HepG2 (cell line): ENCODE data around the gene GLCE. TPM values are rescaled to one million over a fixed set of nuclear protein-coding genes. Genes with fewer than 3 reads are reported as not detected.

Experiments used
- ATAC-seq: fragments of 200-7000 bp; cut with Tn5 transposase; 3 replicates; pipeline ENCODE4 v1.9.1; 2020; ENCODE audit warnings: mild to moderate bottlenecking, moderate library complexity
- BruUV-seq: library from RNA; stranded (reverse); fragments of 400-500 nt; replicated peaks from 2 replicates; lab custom pipeline; 2021; lab: Mats Ljungman, UMichigan
- CTCF ChIA-PET: fragments of 300-600 bp; formaldehyde crosslinking; extraction: SDS; loops from one replicate; lab custom pipeline; 2021; ENCODE audit warnings: low total read pairs, inconsistent platforms, low intra/inter-chr PET ratio; lab: Yijun Ruan, JAX
- POLR2A ChIA-PET: fragments of 350-600 bp; sonication (Branson Sonifier 250); formaldehyde crosslinking; loops from one replicate; lab custom pipeline; 2020; ENCODE audit warnings: antibody characterized with exemption, inconsistent platforms; lab: Yijun Ruan, JAX
- DNase-seq: peaks from one replicate; pipeline ENCODE4 v3.0.0-alpha.2; 2015; ENCODE audit warnings: low spot score
- FAIRE-seq: peaks from 3 replicates; lab custom pipeline; 2011; peaks lifted over from hg19 to GRCh38; lab: Jason Lieb, UNC
- H2AFZ ChIP-seq: one replicate; pipeline ENCODE4 v1.6.1; 2011; ENCODE audit warnings: low read length, inconsistent platforms
- H3K27ac ChIP-seq: fragments of 300-600 bp; 3 replicates; pipeline ENCODE4 v1.8.0; 2011; ENCODE audit warnings: mixed run types, mild to moderate bottlenecking, mixed read lengths, low read length, inconsistent platforms; ENCODE audit not compliant: insufficient read depth; ENCODE audit errors: extremely low read length
- H3K27me3 ChIP-seq, 2 experiments: fragments of 200-600 bp in 1 of 2; 2 replicates in 1 of 2; 3 replicates in 1 of 2; pipeline versions ENCODE4 v1.6.0 to v1.8.0; 2011; ENCODE audit warnings: low read length in 2 of 2, mild to moderate bottlenecking in 2 of 2, moderate library complexity in 2 of 2, inconsistent platforms in 1 of 2; ENCODE audit not compliant: insufficient read depth in 2 of 2, control insufficient read depth in 1 of 2
- H3K36me3 ChIP-seq, 2 experiments: fragments of 200-600 bp in 1 of 2; replicated peaks in 1 of 2; 2 replicates in 1 of 2; 3 replicates in 1 of 2; pipeline versions ENCODE4 v1.5.1 to v1.8.0; 2011; ENCODE audit warnings: low read length in 2 of 2, inconsistent platforms in 1 of 2; ENCODE audit not compliant: insufficient read depth in 2 of 2, control insufficient read depth in 1 of 2
- H3K4me1 ChIP-seq: 2 replicates; pipeline ENCODE4 v1.5.1; 2012; ENCODE audit warnings: low read length, inconsistent platforms; ENCODE audit not compliant: insufficient read depth
- H3K4me2 ChIP-seq: 2 replicates; pipeline ENCODE4 v1.6.0; 2011; ENCODE audit warnings: low read depth, low read length, inconsistent platforms
- H3K4me3 ChIP-seq, 3 experiments: fragments of 200-600 bp in 1 of 3; sonication (generic), shearing (Covaris generic) in 1 of 3; replicated peaks in 1 of 3; 2 replicates each; pipeline ENCODE4 v1.5.1; 2011 to 2016; ENCODE audit warnings: low read length in 3 of 3, inconsistent platforms in 2 of 3, low read depth in 2 of 3, mild to moderate bottlenecking in 2 of 3, control low read depth in 1 of 3, mixed read lengths in 1 of 3; ENCODE audit not compliant: insufficient read depth in 1 of 3
- H3K79me2 ChIP-seq: one replicate; pipeline ENCODE4 v1.6.1; 2011; ENCODE audit warnings: low read length, inconsistent platforms; ENCODE audit not compliant: insufficient read depth
- H3K9ac ChIP-seq: 2 replicates; pipeline ENCODE4 v1.6.0; 2011; ENCODE audit warnings: mild to moderate bottlenecking, low read depth, low read length, inconsistent platforms; ENCODE audit not compliant: insufficient read depth
- H3K9me3 ChIP-seq: 2 replicates; pipeline ENCODE4 v1.5.1; 2012; ENCODE audit warnings: mild to moderate bottlenecking, low read length
- H4K20me1 ChIP-seq: 2 replicates; pipeline ENCODE4 v1.6.0; 2011; ENCODE audit warnings: inconsistent platforms, mild to moderate bottlenecking, low read length, moderate library complexity; ENCODE audit not compliant: insufficient read depth
- ARID4A ChIP-seq: sonication (generic); formaldehyde crosslinking; IDR thresholded peaks from 2 replicates; pipeline ENCODE4 v1.5.0; 2020; ENCODE audit warnings: mild to moderate bottlenecking, missing genetic modification reagents, borderline replicate concordance
- FOSL2 ChIP-seq: sonication (generic); formaldehyde crosslinking; IDR thresholded peaks from 2 replicates; pipeline ENCODE4 v1.4.0; 2020; ENCODE audit warnings: missing genetic modification reagents
- FOXA3 ChIP-seq: IDR thresholded peaks from 2 replicates; pipeline ENCODE4 v1.6.1; 2016; ENCODE audit warnings: missing genetic modification reagents, missing compliant biosample characterization
- MAFK ChIP-seq, 2 experiments: IDR thresholded peaks in 1 of 2; conservative IDR thresholded peaks in 1 of 2; 2 replicates each; pipeline ENCODE4 v1.6.1; 2011; ENCODE audit warnings: improper control_type of control experiment in 2 of 2, low read length in 2 of 2
- ZNF136 ChIP-seq: sonication (generic); formaldehyde crosslinking; IDR thresholded peaks from 2 replicates; pipeline ENCODE4 v1.8.1; 2022; ENCODE audit warnings: low read depth, mild to moderate bottlenecking, moderate library complexity, missing genetic modification reagents
- ZNF33B ChIP-seq: sonication (generic); formaldehyde crosslinking; IDR thresholded peaks from 2 replicates; pipeline ENCODE4 v1.5.1; 2020; ENCODE audit warnings: mild to moderate bottlenecking, missing genetic modification reagents
- ZNF775 ChIP-seq: sonication (generic); formaldehyde crosslinking; IDR thresholded peaks from 2 replicates; pipeline ENCODE4 v1.4.0; 2020; ENCODE audit warnings: missing genetic modification reagents, mild to moderate bottlenecking, moderate library complexity, borderline replicate concordance
- ZNF891 ChIP-seq: sonication (generic); formaldehyde crosslinking; IDR thresholded peaks from 2 replicates; pipeline ENCODE4 v1.5.0; 2020; ENCODE audit warnings: mild to moderate bottlenecking, missing genetic modification reagents
- WGBS: methylation state at CpG from one replicate; pipeline ENCODE4 v1.1.6; 2017; ENCODE audit warnings: low lambda C conversion rate; 5-methylcytosine and 5-hydroxymethylcytosine counted together
- in situ Hi-C: cut with HindIII; loops from 2 replicates; pipeline ENCODE4 v1.10.0; 2017; ENCODE audit warnings: low pct_unique_long_range_greater_than_20kb; ENCODE audit not compliant: extremely low pct_ligation_motif_present
- intact Hi-C: fragments of 100-400 bp; cut with micrococcal nuclease; formaldehyde crosslinking; loops from one replicate; pipeline ENCODE4 v1.10.0; 2022; ENCODE audit not compliant: unreplicated experiment
- polyA plus RNA-seq, 8 experiments: library from polyadenylated mRNA; depleted of rRNA in 3 of 8; stranded (reverse) in 7 of 8; unstranded in 1 of 8; fragments of >200 nt; fragmentation: Illumina TruSeq in 4 of 8; extraction: Trizol in 4 of 8; gene quantifications; 2 replicates each; pipeline versions ENCODE4 v1.2.1 to v1.2.3, GENCODE V29; 2011 to 2016; ENCODE audit warnings: low read depth in 4 of 8, missing spikeins in 1 of 8, mixed read lengths in 1 of 8; ENCODE audit not compliant: insufficient read depth in 1 of 8
- total RNA-seq, 5 experiments: library from RNA; depleted of rRNA; stranded (reverse); fragments of >200 nt; fragmentation: Illumina TruSeq; extraction: Trizol; gene quantifications; 2 replicates each; pipeline ENCODE4 v1.2.3, GENCODE V29; 2016; ENCODE audit warnings: low read depth in 1 of 5
- TF ChIP-seq, protein P1 (sequence below): IDR thresholded peaks from 2 replicates; pipeline ENCODE4 v1.6.1; 2016; ENCODE audit warnings: low read depth
- TF ChIP-seq, protein P2 (sequence below): sonication (generic); formaldehyde crosslinking; IDR thresholded peaks from 2 replicates; pipeline ENCODE4 v1.8.0; 2022; ENCODE audit warnings: missing genetic modification reagents, mild to moderate bottlenecking, borderline replicate concordance
- TF ChIP-seq, protein P3 (sequence below): sonication (generic); formaldehyde crosslinking; IDR thresholded peaks from 2 replicates; pipeline ENCODE4 v1.5.1; 2020; ENCODE audit warnings: mild to moderate bottlenecking, moderate library complexity, missing genetic modification reagents
- TF ChIP-seq, protein P4 (sequence below), 2 experiments: fragments of 450-650 bp in 1 of 2; sonication (generic) in 1 of 2; formaldehyde crosslinking; IDR thresholded peaks; 2 replicates each; pipeline versions ENCODE4 v1.5.0 to v1.8.0; 2020 to 2022; ENCODE audit warnings: mild to moderate bottlenecking in 1 of 2, missing genetic modification reagents in 1 of 2
- TF ChIP-seq, protein P5 (sequence below): sonication (generic); formaldehyde crosslinking; IDR thresholded peaks from 2 replicates; pipeline ENCODE4 v1.8.1; 2022; ENCODE audit warnings: mild to moderate bottlenecking, missing genetic modification reagents

The GLCE gene
- total and polyA plus RNA-seq, 2 of the 13 experiments (the other 11 are each of a cell fraction or from before 2014, with no cell fraction given), result 12.9 to 23.4 TPM

- Histone ChIP-seq H3K4me1 (peaks cover 27% of the 10 kb centered on the region), H3K27me3 (peaks cover 7 to 18% of the 10 kb centered on the region in 2 experiments), H3K4me3 (no peak overlapping the region), H3K79me2 (no peaks in the 10 kb centered on the region), H4K20me1 (no peaks in the 10 kb centered on the region; the same call in 1 of the 2 replicates), H3K9me3 (no peaks in the 10 kb centered on the region), H3K4me2 (peak overlapping the region; percentile 34), H3K27ac (no peak overlapping the region), H3K9ac (no peak overlapping the region), H2AFZ (no peak overlapping the region), H3K36me3 (no peaks in the 10 kb centered on the region)
- no peak for FAIRE-seq
- in situ Hi-C loops (no loop called here), intact Hi-C loops (loop anchor here (1.0 kb wide), 1 partner anchor 29 kb away; no protein-coding TSS in a partner anchor)
- 22% methylated on average over 5 of the region's 5 CpGs for WGBS
- DNase-seq, result peak; percentile 25
- ATAC-seq, result peak; percentile 32; the same call in 2 of the 3 replicates
- ChIA-PET CTCF (no interaction called here), POLR2A (no interaction called here)
- BruUV-seq, result no TSS peak
- TF ChIP-seq, protein P1, sequence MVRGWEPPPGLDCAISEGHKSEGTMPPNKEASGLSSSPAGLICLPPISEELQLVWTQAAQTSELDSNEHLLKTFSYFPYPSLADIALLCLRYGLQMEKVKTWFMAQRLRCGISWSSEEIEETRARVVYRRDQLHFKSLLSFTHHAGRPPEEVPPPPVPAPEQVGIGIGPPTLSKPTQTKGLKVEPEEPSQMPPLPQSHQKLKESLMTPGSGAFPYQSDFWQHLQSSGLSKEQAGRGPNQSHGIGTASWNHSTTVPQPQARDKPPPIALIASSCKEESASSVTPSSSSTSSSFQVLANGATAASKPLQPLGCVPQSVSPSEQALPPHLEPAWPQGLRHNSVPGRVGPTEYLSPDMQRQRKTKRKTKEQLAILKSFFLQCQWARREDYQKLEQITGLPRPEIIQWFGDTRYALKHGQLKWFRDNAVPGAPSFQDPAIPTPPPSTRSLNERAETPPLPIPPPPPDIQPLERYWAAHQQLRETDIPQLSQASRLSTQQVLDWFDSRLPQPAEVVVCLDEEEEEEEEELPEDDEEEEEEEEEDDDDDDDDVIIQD, result no peak
- peak; percentile 27; the same call in 1 of the 2 replicates for TF ChIP-seq FOXA3
- TF ChIP-seq ZNF136 (CRISPR knock-in tag), result no peak
- TF ChIP-seq ZNF33B (CRISPR knock-in tag), result no peak
- TF ChIP-seq, protein P2, sequence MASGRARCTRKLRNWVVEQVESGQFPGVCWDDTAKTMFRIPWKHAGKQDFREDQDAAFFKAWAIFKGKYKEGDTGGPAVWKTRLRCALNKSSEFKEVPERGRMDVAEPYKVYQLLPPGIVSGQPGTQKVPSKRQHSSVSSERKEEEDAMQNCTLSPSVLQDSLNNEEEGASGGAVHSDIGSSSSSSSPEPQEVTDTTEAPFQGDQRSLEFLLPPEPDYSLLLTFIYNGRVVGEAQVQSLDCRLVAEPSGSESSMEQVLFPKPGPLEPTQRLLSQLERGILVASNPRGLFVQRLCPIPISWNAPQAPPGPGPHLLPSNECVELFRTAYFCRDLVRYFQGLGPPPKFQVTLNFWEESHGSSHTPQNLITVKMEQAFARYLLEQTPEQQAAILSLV (CRISPR knock-in tag), result no peak
- TF ChIP-seq, protein P3, sequence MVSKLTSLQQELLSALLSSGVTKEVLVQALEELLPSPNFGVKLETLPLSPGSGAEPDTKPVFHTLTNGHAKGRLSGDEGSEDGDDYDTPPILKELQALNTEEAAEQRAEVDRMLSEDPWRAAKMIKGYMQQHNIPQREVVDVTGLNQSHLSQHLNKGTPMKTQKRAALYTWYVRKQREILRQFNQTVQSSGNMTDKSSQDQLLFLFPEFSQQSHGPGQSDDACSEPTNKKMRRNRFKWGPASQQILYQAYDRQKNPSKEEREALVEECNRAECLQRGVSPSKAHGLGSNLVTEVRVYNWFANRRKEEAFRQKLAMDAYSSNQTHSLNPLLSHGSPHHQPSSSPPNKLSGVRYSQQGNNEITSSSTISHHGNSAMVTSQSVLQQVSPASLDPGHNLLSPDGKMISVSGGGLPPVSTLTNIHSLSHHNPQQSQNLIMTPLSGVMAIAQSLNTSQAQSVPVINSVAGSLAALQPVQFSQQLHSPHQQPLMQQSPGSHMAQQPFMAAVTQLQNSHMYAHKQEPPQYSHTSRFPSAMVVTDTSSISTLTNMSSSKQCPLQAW (CRISPR knock-in tag), result no peak
- TF ChIP-seq MAFK (conservative IDR thresholded peaks at IDR 0.05 in 1 of 2, IDR thresholded peaks at IDR 0.05 in 1 of 2; ENCODE audit: low read length in 2 of 2), result peak; percentile 31 to 33; a peak in 2 of 4 replicates
- TF ChIP-seq, protein P4, sequence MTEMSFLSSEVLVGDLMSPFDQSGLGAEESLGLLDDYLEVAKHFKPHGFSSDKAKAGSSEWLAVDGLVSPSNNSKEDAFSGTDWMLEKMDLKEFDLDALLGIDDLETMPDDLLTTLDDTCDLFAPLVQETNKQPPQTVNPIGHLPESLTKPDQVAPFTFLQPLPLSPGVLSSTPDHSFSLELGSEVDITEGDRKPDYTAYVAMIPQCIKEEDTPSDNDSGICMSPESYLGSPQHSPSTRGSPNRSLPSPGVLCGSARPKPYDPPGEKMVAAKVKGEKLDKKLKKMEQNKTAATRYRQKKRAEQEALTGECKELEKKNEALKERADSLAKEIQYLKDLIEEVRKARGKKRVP (CRISPR knock-in tag; IDR thresholded peaks at IDR 0.05), result peak in 1 of 2 experiments; percentile 64; a peak in 2 of 4 replicates
- TF ChIP-seq FOSL2 (CRISPR knock-in tag), result peak; percentile 89
- no peak for TF ChIP-seq ZNF775 (CRISPR knock-in tag)
- no peak for TF ChIP-seq ARID4A (CRISPR knock-in tag)
- TF ChIP-seq, protein P5, sequence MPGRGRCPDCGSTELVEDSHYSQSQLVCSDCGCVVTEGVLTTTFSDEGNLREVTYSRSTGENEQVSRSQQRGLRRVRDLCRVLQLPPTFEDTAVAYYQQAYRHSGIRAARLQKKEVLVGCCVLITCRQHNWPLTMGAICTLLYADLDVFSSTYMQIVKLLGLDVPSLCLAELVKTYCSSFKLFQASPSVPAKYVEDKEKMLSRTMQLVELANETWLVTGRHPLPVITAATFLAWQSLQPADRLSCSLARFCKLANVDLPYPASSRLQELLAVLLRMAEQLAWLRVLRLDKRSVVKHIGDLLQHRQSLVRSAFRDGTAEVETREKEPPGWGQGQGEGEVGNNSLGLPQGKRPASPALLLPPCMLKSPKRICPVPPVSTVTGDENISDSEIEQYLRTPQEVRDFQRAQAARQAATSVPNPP, result no peak
- TF ChIP-seq ZNF891 (CRISPR knock-in tag), result no peak
Measured at GRCh38 chr15:69304182-69304545, 143.7 kb downstream of the GLCE start.
